Forelimb muscle (tissue), 1 donor: Measurements from ENCODE around the gene NPIPA5. TPM values are rescaled to one million over a fixed set of nuclear protein-coding genes. Genes with fewer than 3 reads are reported as not detected.

ENCODE experiments used
- polyA plus RNA-seq: library from polyadenylated mRNA; unstranded; fragments of 120-200 nt; gene quantifications from one replicate; pipeline ENCODE4 v1.2.1, GENCODE V29; 2013; ENCODE audit not compliant: insufficient read length

NPIPA5 gene
- polyA plus RNA-seq, 1 donor, result 18.6 TPM

Other genes with a start within 250 kb of the NPIPA5 start
- 3.4 TPM for gene MPV17L, start 17.5 kb upstream of the NPIPA5 start, polyA plus RNA-seq
- 26.6 TPM for gene BMERB1, start 56.3 kb upstream of the NPIPA5 start, polyA plus RNA-seq